ENCODE results near the gene STK31.
A peak's percentile ranks its signal among the peaks of the same experiment; 100 is the strongest.
"Not testable (repeated sequence)": the region's sequence is repeated elsewhere in the genome, so short reads cannot be mapped to it uniquely, and the experiment has no call there.

STK31 gene

DNA sequence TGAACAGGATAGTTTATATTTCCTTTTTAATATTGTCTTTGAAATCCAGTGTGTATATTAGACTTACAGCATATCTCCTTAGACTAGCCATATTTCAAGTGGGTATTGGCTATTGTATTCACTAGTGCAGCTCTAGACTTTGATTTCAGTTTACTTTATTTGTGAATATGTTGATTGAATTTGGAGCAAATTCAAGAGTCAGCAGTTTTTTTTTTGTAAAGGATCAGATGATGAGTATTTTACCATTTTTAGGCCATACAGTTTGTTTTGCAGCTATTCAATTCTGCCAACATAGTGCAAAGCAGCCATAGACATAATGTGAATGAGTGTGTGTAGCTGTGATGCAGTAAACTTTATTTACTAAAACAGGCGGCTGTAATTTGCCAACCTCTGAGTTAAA, 4.6 kb downstream of the STK31 start:
- no peak for DNase-seq

DNA sequence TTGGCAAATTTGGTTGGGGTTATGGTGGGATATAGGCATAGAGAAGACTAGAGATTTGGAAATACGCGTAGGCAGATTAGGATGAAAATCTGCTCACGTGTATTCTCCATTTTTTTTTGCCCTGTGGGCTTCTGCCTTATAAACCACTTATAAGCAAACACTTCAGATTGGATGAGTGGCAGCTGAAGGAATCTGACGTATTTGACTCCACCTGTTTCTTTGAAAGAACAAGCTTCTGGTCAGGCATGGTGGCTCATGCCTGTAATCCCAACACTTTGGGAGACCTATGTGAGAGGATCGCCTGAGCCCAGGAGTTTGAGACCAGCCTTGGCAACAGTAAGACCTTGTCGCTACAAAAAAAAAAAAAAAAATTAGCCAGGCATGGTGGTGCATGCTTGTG, 5.1 kb downstream of the STK31 start:
- peak; percentile 19 for DNase-seq

GRCh38 chr7:23717788-23718187, 7.8 kb downstream of the STK31 start:
- DNase-seq, result no peak

DNA sequence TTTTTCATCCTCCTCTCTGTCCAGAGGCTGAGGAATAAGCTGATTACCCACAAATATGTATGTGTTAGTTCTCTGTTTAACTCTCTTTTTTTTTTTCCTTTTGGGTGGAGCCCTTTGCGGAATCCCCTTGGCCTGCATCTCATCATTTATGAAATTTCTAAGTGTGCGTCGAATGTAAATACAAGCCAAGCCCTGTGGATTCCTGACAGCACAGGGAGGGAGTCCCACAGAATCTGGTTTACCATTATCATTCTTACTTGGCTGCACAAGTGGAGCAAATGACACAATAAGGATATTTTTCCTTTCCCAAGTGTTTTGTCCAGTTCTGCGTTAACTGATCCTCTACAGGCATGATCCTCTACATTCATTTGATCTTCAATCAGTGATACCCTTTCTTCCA, 11.4 kb downstream of the STK31 start:
- DNase-seq, result no peak

DNA sequence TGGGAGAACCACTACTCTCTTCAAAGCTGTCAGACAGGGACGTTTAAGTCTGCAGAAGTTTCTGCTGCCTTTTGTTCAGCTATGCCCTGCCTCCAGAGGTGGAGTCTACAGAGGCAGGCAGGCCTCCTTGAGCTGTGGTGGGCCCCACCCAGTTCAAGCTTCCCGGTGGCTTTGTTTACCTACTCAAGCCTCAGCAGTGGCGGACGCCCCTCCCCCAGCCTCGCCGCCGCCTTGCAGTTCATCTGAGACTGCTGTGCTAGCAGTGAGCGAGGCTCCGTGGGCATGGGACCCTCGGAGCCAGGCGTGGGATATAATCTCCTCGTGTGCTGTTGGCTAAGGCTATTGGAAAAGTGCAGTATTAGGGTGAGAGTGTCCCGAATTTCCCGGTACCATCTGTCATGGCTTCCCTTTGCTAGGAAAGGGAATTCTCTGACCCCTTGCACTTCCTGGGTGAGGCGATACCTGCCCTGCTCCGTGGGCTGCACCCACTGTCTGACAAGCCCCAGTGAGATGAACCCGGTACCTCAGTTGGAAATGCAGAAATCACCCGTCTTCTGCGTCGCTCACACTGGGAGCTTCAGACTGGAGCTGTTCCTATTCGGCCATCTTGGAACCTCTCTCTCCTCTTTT, 12.7 kb downstream of the STK31 start:
- not testable (repeated sequence) for DNase-seq

GRCh38 chr7:23724113-23724512, 14.1 kb downstream of the STK31 start:
- not testable (repeated sequence) for DNase-seq

GRCh38 chr7:23742051-23742450, 32.0 kb downstream of the STK31 start:
- no peak for DNase-seq

DNA sequence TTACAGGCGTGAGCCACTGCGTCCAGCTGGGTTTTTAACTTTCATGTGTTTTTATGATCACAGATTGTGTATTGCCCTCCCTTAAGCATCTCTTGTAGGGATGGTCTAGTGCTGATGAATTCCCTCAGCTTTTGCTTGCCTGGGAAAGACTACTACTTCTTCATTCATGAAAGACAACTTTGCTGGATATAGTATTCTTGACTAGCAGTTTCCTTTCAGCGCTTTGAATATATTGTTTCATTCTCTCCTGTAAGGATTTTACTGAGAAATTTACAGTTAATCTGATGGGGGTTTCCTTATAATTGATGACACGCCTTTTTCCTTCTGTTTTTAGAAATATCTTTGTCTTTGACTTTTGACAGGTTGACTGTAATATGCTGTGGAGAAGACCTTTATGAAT, 33.2 kb downstream of the STK31 start:
- no peak for DNase-seq

- no peak for DNase-seq
Observed at GRCh38 chr7:23746629-23747028, 36.6 kb downstream of the STK31 start.

DNA sequence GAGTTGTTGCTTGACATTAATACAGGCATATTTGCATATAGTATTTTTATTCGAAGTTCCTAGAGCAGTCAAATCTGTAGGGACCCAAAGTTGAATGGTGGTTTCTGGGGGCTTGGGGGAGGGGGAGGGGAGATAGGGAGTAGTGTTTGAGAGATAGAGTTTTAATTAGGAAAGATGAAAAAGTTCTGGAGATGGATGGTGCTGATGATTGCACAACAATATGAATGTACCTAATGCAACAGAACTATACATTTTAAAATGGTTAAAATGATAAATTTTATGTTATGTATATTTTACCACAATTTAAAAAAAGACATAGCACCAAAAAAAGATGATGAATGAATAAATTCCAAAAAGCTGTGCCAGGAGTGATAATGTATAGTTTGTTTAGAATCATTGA, 41.8 kb downstream of the STK31 start:
- no peak for DNase-seq

GRCh38 chr7:23758839-23759238, 48.8 kb downstream of the STK31 start:
- DNase-seq, result not testable (repeated sequence)

- DNase-seq, result no peak
Observed at GRCh38 chr7:23759671-23760391, 49.8 kb downstream of the STK31 start.

- no peak for DNase-seq
Observed at GRCh38 chr7:23765943-23766342, 55.9 kb downstream of the STK31 start.

GRCh38 chr7:23767514-23767913, 57.5 kb downstream of the STK31 start:
- DNase-seq, result no peak

DNA sequence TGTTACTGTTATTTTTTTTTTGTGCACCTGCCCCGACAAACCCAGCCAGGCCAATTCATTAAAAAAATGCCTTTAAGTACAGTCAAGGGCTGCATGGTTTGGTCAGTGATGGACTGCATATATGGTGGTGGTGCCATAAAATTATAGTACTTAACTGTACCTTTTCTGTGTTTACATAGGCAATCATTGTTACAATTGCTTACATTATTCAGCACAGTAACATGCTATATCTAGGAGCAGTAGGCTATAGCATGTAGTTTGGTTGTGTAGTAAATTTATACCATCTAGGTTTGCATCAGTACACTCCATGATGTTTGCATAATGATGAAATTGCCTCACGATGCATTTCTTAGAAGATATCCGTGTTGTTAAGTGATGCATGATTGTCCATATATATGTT, 58.0 kb downstream of the STK31 start:
- DNase-seq, result no peak

DNA sequence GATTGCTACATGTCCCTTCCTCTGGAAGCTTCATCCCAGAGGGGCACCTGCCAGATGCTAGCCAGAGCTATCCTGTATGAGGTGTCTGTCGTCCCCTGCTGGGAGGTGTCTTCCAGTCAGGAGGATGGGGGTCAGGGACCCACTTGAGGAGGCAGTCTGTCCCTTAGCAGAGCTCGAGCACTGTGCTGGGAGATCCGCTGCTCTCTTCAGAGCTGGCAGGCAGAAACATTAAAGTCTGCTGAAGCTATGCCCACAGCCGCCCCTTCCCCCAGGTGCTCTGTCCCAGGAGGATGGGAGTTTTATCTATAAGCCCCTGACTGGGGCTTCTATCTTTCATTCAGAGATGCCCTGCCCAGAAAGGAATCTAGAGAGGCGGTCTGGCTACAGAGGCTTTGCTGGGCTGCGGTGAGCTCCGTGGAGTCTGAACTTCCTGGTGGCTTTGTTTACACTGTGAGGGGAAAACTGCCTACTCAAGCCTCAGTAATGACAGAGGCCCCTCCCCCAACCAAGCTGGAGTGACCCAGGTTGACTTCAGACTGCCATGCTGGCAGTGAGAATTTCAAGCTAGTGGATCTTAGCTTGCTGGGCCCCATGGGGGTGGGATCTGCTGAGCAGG, 69.3 kb downstream of the STK31 start:
- DNase-seq, result not testable (repeated sequence)

DNA sequence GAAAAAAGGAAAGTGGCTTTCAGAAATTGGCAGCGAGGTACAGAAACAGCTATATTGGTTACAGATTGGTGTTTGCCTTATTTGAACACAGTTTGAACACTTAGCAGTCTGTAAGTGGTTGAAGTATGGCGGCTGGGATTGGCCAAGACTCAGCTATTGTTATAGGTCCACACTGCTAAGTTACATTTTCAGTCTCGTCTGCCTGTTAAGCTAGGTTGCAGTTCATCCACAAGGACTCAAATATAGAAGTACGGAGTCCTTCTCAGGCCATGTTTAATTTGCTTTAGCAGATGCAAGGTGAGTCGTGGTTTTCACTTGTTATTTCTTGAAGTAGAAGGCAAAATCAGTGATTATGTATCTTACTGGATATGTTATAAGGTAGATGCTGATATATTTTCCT, 73.1 kb downstream of the STK31 start:
- DNase-seq, result no peak

DNA sequence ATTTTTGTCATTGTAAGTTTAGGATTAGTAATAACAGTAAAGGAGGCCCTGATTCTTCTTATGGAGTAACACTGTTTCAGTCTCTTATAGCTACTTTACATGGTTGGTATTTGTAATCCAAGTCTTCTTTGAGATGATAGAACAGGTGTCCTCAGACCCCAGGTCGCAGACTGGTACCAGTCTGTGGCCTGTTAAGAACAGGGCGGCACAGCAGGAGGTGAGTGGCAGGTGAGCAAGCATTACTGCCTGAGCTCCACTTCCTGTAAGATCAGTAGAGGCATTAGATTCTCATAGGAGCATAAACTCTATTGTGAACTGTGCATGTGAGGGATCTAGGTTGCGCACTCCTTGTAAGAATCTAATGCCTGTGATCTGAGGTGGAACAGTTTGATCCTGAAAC, 77.3 kb downstream of the STK31 start:
- DNase-seq, result peak; percentile 7

- no peak for DNase-seq
Observed at GRCh38 chr7:23788843-23789242, 78.8 kb downstream of the STK31 start.

DNA sequence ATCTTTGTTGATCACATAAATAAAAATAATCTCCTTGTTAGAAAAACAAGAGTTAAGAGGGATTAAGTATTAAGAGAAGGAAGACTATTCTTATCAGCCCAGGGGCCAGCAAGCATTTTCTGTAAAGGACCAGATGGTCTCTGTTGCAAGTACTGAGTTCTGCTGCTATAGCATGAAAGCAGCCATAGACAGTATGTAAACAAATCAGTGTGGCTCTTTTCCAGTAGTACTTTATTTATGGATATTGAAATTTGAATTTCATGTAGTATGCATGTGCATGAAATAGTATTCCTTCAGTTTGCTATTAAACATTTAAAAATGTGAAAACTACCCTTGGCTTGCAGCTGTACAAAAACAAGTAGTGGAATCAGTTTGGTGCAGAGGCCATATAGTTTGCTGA, 81.7 kb downstream of the STK31 start:
- DNase-seq, result peak; percentile 81

- DNase-seq, result no peak
Observed at GRCh38 chr7:23802720-23803397, 92.8 kb downstream of the STK31 start.

GRCh38 chr7:23804707-23805106, 94.7 kb downstream of the STK31 start:
- DNase-seq, result no peak

- DNase-seq, result no peak
Observed at GRCh38 chr7:23808421-23808820, 98.4 kb downstream of the STK31 start.

DNA sequence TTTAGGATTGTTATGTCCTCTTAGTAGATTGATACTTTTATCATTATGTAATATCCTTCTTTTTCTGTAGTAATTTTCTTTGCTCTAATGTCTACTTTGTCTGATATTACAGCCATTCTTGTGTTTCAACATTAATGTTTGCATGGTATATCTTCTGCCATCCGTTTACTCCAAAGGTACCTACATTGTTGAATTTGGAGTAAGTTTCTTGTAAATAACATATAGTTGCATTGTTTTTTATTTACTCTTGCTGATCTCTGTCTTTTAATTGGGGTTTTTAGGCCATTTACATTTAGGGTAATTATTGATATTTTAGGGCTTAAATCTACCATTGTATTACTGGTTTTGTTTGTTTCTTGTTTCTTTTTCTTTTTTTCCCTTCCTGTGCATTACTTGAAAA, 100.1 kb downstream of the STK31 start:
- no peak for DNase-seq

All from NCI-H82 (cell line).